Bronchial epithelial cell (primary cell): ENCODE measurements around the gene ZFHX3. TPM values are rescaled to one million over a fixed set of nuclear protein-coding genes. Genes with fewer than 3 reads are reported as not detected.
A peak's percentile ranks its signal among the peaks of the same experiment; 100 is the strongest.

ENCODE experiments used
- DNase-seq: peaks from one replicate; pipeline ENCODE4 v3.0.0-alpha.2; 2010; ENCODE audit warnings: low read depth
- FAIRE-seq: peaks from 2 replicates; lab custom pipeline; 2011; peaks lifted over from hg19 to GRCh38; lab: Jason Lieb, UNC
- H3K27me3 ChIP-seq: 2 replicates; pipeline ENCODE4 v1.5.1; 2011; ENCODE audit warnings: low read length; ENCODE audit not compliant: control insufficient read depth, insufficient read depth
- H3K36me3 ChIP-seq: 2 replicates; pipeline ENCODE4 v1.5.1; 2011; ENCODE audit warnings: low read length; ENCODE audit not compliant: control insufficient read depth, insufficient read depth
- H3K4me3 ChIP-seq: 2 replicates; pipeline ENCODE4 v1.5.1; 2011; ENCODE audit warnings: mild to moderate bottlenecking, low read depth, low read length, control low read depth
- CTCF ChIP-seq: IDR thresholded peaks from 2 replicates; pipeline ENCODE4 v1.5.1; 2011; ENCODE audit warnings: mild to moderate bottlenecking, moderate library complexity, low read length, control low read depth, inconsistent platforms; ENCODE audit not compliant: insufficient read depth, severe bottlenecking
- total RNA-seq: library from RNA; depleted of rRNA; stranded (reverse); fragments of >200 nt; gene quantifications from 2 replicates; pipeline ENCODE4 v1.2.1, GENCODE V29; 2014

The ZFHX3 gene
- total RNA-seq, 1 donor from 2014 or later = 3.9 TPM

DNA sequence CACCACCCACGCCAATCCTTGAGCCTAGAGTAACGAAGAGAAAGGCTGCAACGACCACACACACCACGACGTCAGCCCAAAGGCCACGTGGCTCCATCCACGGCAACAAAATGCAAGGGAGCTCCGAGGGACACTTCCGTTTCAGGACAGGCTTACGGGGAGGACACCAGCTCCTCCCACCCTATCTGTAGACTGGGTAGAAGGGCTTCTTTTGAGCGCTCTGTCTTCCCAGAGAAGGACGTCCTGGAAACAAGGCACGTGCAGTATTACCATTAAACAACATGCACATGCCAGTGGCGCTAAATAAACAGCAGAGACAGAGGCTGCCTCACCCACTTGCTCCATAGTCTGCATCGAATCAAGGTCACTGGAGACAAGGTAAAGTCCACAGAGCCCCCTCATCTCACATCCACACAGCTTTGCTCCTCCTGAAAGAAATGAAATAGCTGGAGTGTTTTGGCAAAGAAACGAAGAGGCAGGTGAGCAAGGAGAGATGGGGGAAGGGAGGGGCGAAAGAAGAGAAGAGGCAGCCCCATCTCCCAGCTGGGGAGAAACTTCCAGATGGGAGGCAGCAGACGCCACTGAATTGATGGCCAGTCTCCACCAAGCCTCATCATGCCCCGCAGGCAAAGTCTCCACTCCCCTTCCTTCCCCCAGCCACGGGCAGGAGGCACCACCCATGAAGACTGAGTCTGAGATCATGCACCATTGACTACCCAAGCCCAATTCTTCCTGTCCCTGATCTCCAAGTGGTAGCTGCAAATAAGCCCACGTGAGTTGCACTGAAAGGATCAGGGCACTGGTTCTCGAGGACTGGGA is 24.0 kb downstream of the ZFHX3 start:
- DNase-seq (no peak), FAIRE-seq (peak; percentile 86)
- TF ChIP-seq CTCF = no peak
- Histone ChIP-seq H3K4me3 (no peak overlapping the region), H3K36me3 (no peaks in the 10 kb centered on the region), H3K27me3 (no peaks in the 10 kb centered on the region)

- FAIRE-seq (no peak), DNase-seq (no peak)
- TF ChIP-seq CTCF = no peak
- H3K36me3 ChIP-seq = no peaks in the 10 kb centered on the region
- no peaks in the 10 kb centered on the region for H3K27me3 ChIP-seq
- no peak overlapping the region for H3K4me3 ChIP-seq
Observed at GRCh38 chr16:73023320-73023719, 24.6 kb downstream of the ZFHX3 start.

GRCh38 chr16:73022534-73022933 is 25.4 kb downstream of the ZFHX3 start:
- FAIRE-seq = peak; percentile 7
- TF ChIP-seq CTCF = no peak
- H3K27me3 ChIP-seq = no peaks in the 10 kb centered on the region
- no peak for DNase-seq
- H3K36me3 ChIP-seq = no peaks in the 10 kb centered on the region
- H3K4me3 ChIP-seq = no peak overlapping the region

DNA sequence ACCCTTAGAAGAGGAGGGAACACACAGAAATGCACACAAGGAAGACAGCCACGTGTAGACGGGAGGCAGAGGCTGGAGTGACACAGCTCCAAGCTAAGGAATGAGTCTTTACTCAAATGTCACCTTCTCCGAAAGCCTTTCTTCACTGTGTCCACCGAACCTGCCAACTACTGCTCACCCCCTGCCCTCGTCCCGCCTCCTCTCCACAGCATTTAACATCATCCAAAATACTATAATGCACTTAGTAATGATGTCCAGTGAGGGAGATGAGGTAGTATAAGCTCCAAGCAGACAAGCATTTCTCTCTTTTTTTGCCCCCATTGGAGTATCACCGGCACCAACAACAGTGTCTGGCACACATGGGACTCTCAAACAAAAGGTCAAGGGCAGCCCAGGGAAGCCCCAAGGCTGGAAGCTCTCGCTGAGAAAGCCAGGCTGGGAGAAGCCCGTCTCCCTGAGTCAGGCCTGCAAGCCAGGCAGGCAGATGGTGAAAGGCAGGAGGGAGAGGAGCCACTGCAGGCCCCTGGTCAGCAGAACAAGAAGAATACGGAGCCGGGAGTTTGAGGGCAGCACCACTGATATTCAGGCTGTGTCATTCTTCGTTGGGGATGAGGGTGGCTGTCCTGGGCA is 25.9 kb downstream of the ZFHX3 start:
- Histone ChIP-seq H3K36me3 (no peaks in the 10 kb centered on the region), H3K4me3 (no peak overlapping the region), H3K27me3 (no peaks in the 10 kb centered on the region)
- no peak for DNase-seq
- FAIRE-seq = no peak
- no peak for TF ChIP-seq CTCF

DNA sequence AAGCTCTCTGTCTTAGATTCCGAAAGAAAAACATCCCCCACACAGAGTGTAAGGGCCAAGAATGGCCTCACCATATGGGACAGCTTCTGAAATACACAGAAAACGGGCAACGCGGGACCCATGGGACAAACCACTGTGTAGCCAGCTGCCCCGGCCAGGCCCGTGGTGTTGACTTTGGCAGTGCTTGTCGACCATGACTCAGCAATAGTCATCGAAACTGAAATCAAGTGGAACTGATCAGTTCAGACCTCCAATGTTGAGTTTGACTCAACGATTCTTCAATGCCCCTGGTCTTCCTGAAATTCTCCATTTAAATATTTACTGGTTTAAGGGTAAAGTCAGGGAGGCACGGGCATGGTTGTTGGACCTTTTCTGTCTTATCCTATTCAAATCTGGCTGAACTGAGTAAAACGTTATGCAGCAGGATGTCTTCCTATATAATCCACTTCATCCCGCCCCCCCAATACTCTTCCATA is 27.5 kb downstream of the ZFHX3 start:
- Histone ChIP-seq H3K27me3 (no peaks in the 10 kb centered on the region), H3K4me3 (no peak overlapping the region), H3K36me3 (no peaks in the 10 kb centered on the region)
- DNase-seq (peak; percentile 85), FAIRE-seq (no peak)
- TF ChIP-seq CTCF = no peak
